Keratinocyte (primary cell): Measurements from ENCODE around the gene GRK5. TPM values are rescaled to one million over a fixed set of nuclear protein-coding genes. Genes with fewer than 3 reads are reported as not detected.

ENCODE experiments used
- DNase-seq: peaks from one replicate; pipeline ENCODE4 v3.0.0-alpha.2; 2011; ENCODE audit warnings: low read depth, missing footprints, low spot score
- FAIRE-seq: peaks from 2 replicates; lab custom pipeline; 2011; peaks lifted over from hg19 to GRCh38; lab: Jason Lieb, UNC
- H2AFZ ChIP-seq: 2 replicates; pipeline ENCODE4 v1.6.0; 2012; ENCODE audit warnings: low read length, control low read depth, inconsistent platforms; ENCODE audit not compliant: control insufficient read depth
- H3K27ac ChIP-seq: 2 replicates; pipeline ENCODE4 v1.5.1; 2011; ENCODE audit warnings: low read length; ENCODE audit not compliant: control insufficient read depth, insufficient read depth
- H3K27me3 ChIP-seq: 3 replicates; pipeline ENCODE4 v1.6.0; 2011; ENCODE audit warnings: low read length; ENCODE audit not compliant: control insufficient read depth, insufficient read depth; ENCODE audit errors: extremely low read depth
- H3K36me3 ChIP-seq, 2 experiments: 2 replicates in 1 of 2; 3 replicates in 1 of 2; pipeline ENCODE4 v1.5.1; 2011; ENCODE audit warnings: low read length in 2 of 2, mild to moderate bottlenecking in 1 of 2; ENCODE audit not compliant: control insufficient read depth in 2 of 2, insufficient read depth in 2 of 2; ENCODE audit errors: extremely low read depth in 1 of 2
- H3K4me1 ChIP-seq: 3 replicates; pipeline ENCODE4 v1.5.1; 2011; ENCODE audit warnings: low read length; ENCODE audit not compliant: control insufficient read depth, insufficient read depth; ENCODE audit errors: extremely low read depth
- H3K4me2 ChIP-seq: 3 replicates; pipeline ENCODE4 v1.6.0; 2011; ENCODE audit warnings: low read depth, low read length; ENCODE audit not compliant: control insufficient read depth, insufficient read depth; ENCODE audit errors: extremely low read depth
- H3K4me3 ChIP-seq, 3 experiments: fragments of 200-600 bp in 1 of 3; sonication (generic) in 1 of 3; 2 replicates in 2 of 3; 3 replicates in 1 of 3; pipeline ENCODE4 v1.5.1; 2011 to 2016; ENCODE audit warnings: low read length in 3 of 3, mild to moderate bottlenecking in 3 of 3, control low read depth in 2 of 3, inconsistent platforms in 1 of 3, low read depth in 1 of 3, mixed read lengths in 1 of 3, mixed run types in 1 of 3, moderate library complexity in 1 of 3; ENCODE audit not compliant: control insufficient read depth in 2 of 3, insufficient read depth in 2 of 3; ENCODE audit errors: extremely low read depth in 1 of 3
- H3K79me2 ChIP-seq: 2 replicates; pipeline ENCODE4 v1.6.0; 2012; ENCODE audit warnings: low read length; ENCODE audit not compliant: control insufficient read depth, insufficient read depth
- H3K9ac ChIP-seq: 3 replicates; pipeline ENCODE4 v1.6.0; 2011; ENCODE audit warnings: low read length; ENCODE audit not compliant: control insufficient read depth, insufficient read depth; ENCODE audit errors: extremely low read depth
- H3K9me1 ChIP-seq: 3 replicates; pipeline ENCODE4 v1.6.0; 2011; ENCODE audit warnings: low read length; ENCODE audit not compliant: control insufficient read depth, insufficient read depth; ENCODE audit errors: extremely low read depth
- H3K9me3 ChIP-seq: 2 replicates; pipeline ENCODE4 v1.5.1; 2012; ENCODE audit warnings: low read depth, low read length; ENCODE audit not compliant: control insufficient read depth
- H4K20me1 ChIP-seq: 3 replicates; pipeline ENCODE4 v1.6.0; 2011; ENCODE audit warnings: low read length; ENCODE audit not compliant: control insufficient read depth, insufficient read depth; ENCODE audit errors: extremely low read depth
- CTCF ChIP-seq, 3 experiments: IDR thresholded peaks in 1 of 3; conservative IDR thresholded peaks in 1 of 3; optimal IDR thresholded peaks in 1 of 3; 2 replicates in 2 of 3; 3 replicates in 1 of 3; pipeline versions ENCODE3 to v1.5.1; 2011; ENCODE audit warnings: low read length in 3 of 3, mild to moderate bottlenecking in 3 of 3, moderate library complexity in 2 of 3, control low read depth in 1 of 3, inconsistent platforms in 1 of 3; ENCODE audit not compliant: insufficient read depth in 2 of 3; ENCODE audit errors: extremely low read depth in 1 of 3
- EZH2 ChIP-seq: IDR thresholded peaks from one replicate; pipeline ENCODE4 v1.6.1; 2012; ENCODE audit warnings: inconsistent platforms, mild to moderate bottlenecking, low read length, moderate library complexity
- dilution Hi-C: fragments of 300-500 bp; cut with MboI; formaldehyde crosslinking; loops from one replicate; pipeline ENCODE4 v1.7.0; 2020; ENCODE audit warnings: low sequenced_read_pairs; ENCODE audit not compliant: extremely low pct_ligation_motif_present
- polyA plus RNA-seq, 5 experiments: library from polyadenylated mRNA; depleted of rRNA in 3 of 5; stranded (reverse) in 3 of 5; stranded (forward) in 1 of 5; unstranded in 1 of 5; fragments of >200 nt; gene quantifications; 1 replicate in 1 of 5; 2 replicates in 3 of 5; 3 replicates in 1 of 5; pipeline versions ENCODE4 v1.2.1 to v1.2.3, GENCODE V29; 2011 to 2012; ENCODE audit warnings: missing spikeins in 2 of 5, low read depth in 1 of 5, low replicate concordance in 1 of 5

Gene GRK5
- polyA plus RNA-seq, 1 donor (not counting 4 experiments of a cell fraction or from before 2014, with no cell fraction given): 7.6 TPM

GRCh38 chr10:119375574-119376272 lies 168.4 kb downstream of the GRK5 start:
- no peaks in the 10 kb centered on the region for H3K36me3 ChIP-seq
- no peak for DNase-seq
- FAIRE-seq: no peak
- no peak overlapping the region for H2AFZ ChIP-seq
- no peaks in the 10 kb centered on the region for H3K4me1 ChIP-seq
- H4K20me1 ChIP-seq: no peaks in the 10 kb centered on the region
- no peak overlapping the region for H3K4me3 ChIP-seq
- H3K4me2 ChIP-seq: no peak overlapping the region
- no peaks in the 10 kb centered on the region for H3K9me3 ChIP-seq
- H3K27ac ChIP-seq: no peak overlapping the region
- H3K27me3 ChIP-seq: no peaks in the 10 kb centered on the region
- no peak for TF ChIP-seq EZH2
- no peak for TF ChIP-seq CTCF (optimal IDR thresholded peaks at IDR 0.05 in 1 of 3, IDR thresholded peaks at IDR 0.05 in 1 of 3, conservative IDR thresholded peaks at IDR 0.05 in 1 of 3; ENCODE audit: extremely low read depth in 1 of 3, insufficient read depth in 2 of 3, low read length in 3 of 3)
- no peaks in the 10 kb centered on the region for H3K79me2 ChIP-seq
- H3K9ac ChIP-seq: no peak overlapping the region
- no peaks in the 10 kb centered on the region for H3K9me1 ChIP-seq
- dilution Hi-C loops: no loop called here

GRCh38 chr10:119377451-119377957 lies 170.1 kb downstream of the GRK5 start:
- H3K79me2 ChIP-seq: no peaks in the 10 kb centered on the region
- FAIRE-seq (no peak), DNase-seq (no peak)
- H3K9me1 ChIP-seq: no peaks in the 10 kb centered on the region
- no peak overlapping the region for H3K9ac ChIP-seq
- H3K27me3 ChIP-seq: no peaks in the 10 kb centered on the region
- no peak overlapping the region for H2AFZ ChIP-seq
- no peaks in the 10 kb centered on the region for H3K36me3 ChIP-seq
- H3K9me3 ChIP-seq: no peaks in the 10 kb centered on the region
- TF ChIP-seq EZH2 (no peak), CTCF (optimal IDR thresholded peaks at IDR 0.05 in 1 of 3, IDR thresholded peaks at IDR 0.05 in 1 of 3, conservative IDR thresholded peaks at IDR 0.05 in 1 of 3; ENCODE audit: extremely low read depth in 1 of 3, insufficient read depth in 2 of 3, low read length in 3 of 3) (no peak)
- H3K27ac ChIP-seq: no peak overlapping the region
- H3K4me1 ChIP-seq: no peaks in the 10 kb centered on the region
- no peak overlapping the region for H3K4me2 ChIP-seq
- no peak overlapping the region for H3K4me3 ChIP-seq
- dilution Hi-C loops: no loop called here
- no peaks in the 10 kb centered on the region for H4K20me1 ChIP-seq
